H1 (cell line): ENCODE results near the gene NUFIP2. TPM values are rescaled to one million over a fixed set of nuclear protein-coding genes. Genes with fewer than 3 reads are reported as not detected.
A peak's percentile ranks its signal among the peaks of the same experiment; 100 is the strongest.

Source experiments
- CTCF ChIA-PET: fragments of 300-600 bp; sonication (Branson Sonifier 250); formaldehyde crosslinking; loops from one replicate; lab custom pipeline; 2021; ENCODE audit not compliant: partially characterized antibody; lab: Charles Lee
- POLR2A ChIA-PET: fragments of 300-600 bp; sonication (Branson Sonifier 250); formaldehyde crosslinking; loops from one replicate; lab custom pipeline; 2021; ENCODE audit warnings: inconsistent platforms; ENCODE audit not compliant: partially characterized antibody; lab: Charles Lee
- DNase-seq, 2 experiments: peaks; one replicate each; pipeline versions ENCODE4 v3.0.0 to v3.0.0-alpha.2; 2010 to 2022; ENCODE audit warnings: low spot score in 2 of 2, low read depth in 1 of 2, mixed read lengths in 1 of 2
- FAIRE-seq: peaks from 2 replicates; lab custom pipeline; 2011; peaks lifted over from hg19 to GRCh38; lab: Jason Lieb, UNC
- H2AFZ ChIP-seq: 2 replicates; pipeline ENCODE4 v1.8.1; 2012; ENCODE audit warnings: low read length, inconsistent platforms
- H2AK5ac ChIP-seq: 2 replicates; pipeline ENCODE4 v1.6.1; 2013; ENCODE audit warnings: low read depth, low read length
- H2BK120ac ChIP-seq: replicated peaks from 2 replicates; pipeline ENCODE3; 2013; ENCODE audit warnings: low read depth, low read length, inconsistent platforms
- H2BK12ac ChIP-seq: 2 replicates; pipeline ENCODE4 v1.6.1; 2013; ENCODE audit warnings: low read depth, low read length
- H2BK15ac ChIP-seq: 2 replicates; pipeline ENCODE4 v1.6.1; 2013; ENCODE audit warnings: low read length
- H2BK20ac ChIP-seq: 2 replicates; pipeline ENCODE4 v1.6.1; 2013; ENCODE audit warnings: low read length
- H2BK5ac ChIP-seq: 2 replicates; pipeline ENCODE4 v1.6.1; 2013; ENCODE audit warnings: low read depth, low read length
- H3K14ac ChIP-seq: 2 replicates; pipeline ENCODE4 v1.6.1; 2013; ENCODE audit warnings: inconsistent platforms; ENCODE audit not compliant: insufficient read length
- H3K18ac ChIP-seq: 2 replicates; pipeline ENCODE4 v1.6.1; 2013; ENCODE audit warnings: low read length; ENCODE audit errors: extremely low read depth
- H3K23ac ChIP-seq: 2 replicates; pipeline ENCODE4 v1.6.1; 2013; ENCODE audit warnings: inconsistent platforms; ENCODE audit not compliant: insufficient read length
- H3K23me2 ChIP-seq: 2 replicates; pipeline ENCODE4 v1.6.1; 2013; ENCODE audit warnings: low read depth, low read length
- H3K27ac ChIP-seq: 2 replicates; pipeline ENCODE4 v1.6.1; 2011; ENCODE audit warnings: low read depth, low read length, inconsistent platforms
- H3K27me3 ChIP-seq, 4 experiments: replicated peaks in 1 of 4; 1 replicate in 1 of 4; 2 replicates in 3 of 4; pipeline versions ENCODE4 v1.6.1 to v1.8.1; 2011 to 2013; ENCODE audit warnings: low read length in 3 of 4, mild to moderate bottlenecking in 3 of 4, inconsistent platforms in 2 of 4, mixed read lengths in 2 of 4, moderate library complexity in 1 of 4; ENCODE audit not compliant: control insufficient read depth in 3 of 4, insufficient read depth in 3 of 4; ENCODE audit errors: extremely low read depth in 1 of 4
- H3K36me3 ChIP-seq, 4 experiments: 2 replicates each; pipeline versions ENCODE4 v1.6.1 to v1.8.1; 2011 to 2013; ENCODE audit warnings: mild to moderate bottlenecking in 4 of 4, low read length in 3 of 4, moderate library complexity in 2 of 4, control low read depth in 1 of 4, inconsistent platforms in 1 of 4; ENCODE audit not compliant: insufficient read depth in 4 of 4, control insufficient read depth in 2 of 4
- H3K4ac ChIP-seq: replicated peaks from 2 replicates; pipeline ENCODE3; 2013; ENCODE audit warnings: low read length, low read depth, mixed read lengths, inconsistent platforms; ENCODE audit not compliant: insufficient read length
- H3K4me1 ChIP-seq, 4 experiments: replicated peaks in 1 of 4; 1 replicate in 1 of 4; 2 replicates in 3 of 4; pipeline versions ENCODE4 v1.6.1 to v1.8.1; 2011 to 2013; ENCODE audit warnings: low read length in 3 of 4, inconsistent platforms in 2 of 4, mixed read lengths in 1 of 4; ENCODE audit not compliant: insufficient read depth in 4 of 4, control insufficient read depth in 3 of 4
- H3K4me2 ChIP-seq, 2 experiments: 2 replicates each; pipeline versions ENCODE4 v1.6.1 to v1.8.1; 2011 to 2013; ENCODE audit warnings: low read depth in 2 of 2, low read length in 2 of 2, control low read depth in 1 of 2, inconsistent platforms in 1 of 2, mild to moderate bottlenecking in 1 of 2; ENCODE audit not compliant: insufficient read depth in 1 of 2
- H3K4me3 ChIP-seq, 4 experiments: fragments of 200-600, 300-600 bp in 1 of 4; sonication (generic), shearing (Covaris generic), sonication (Bioruptor Twin) in 1 of 4; 2 replicates each; pipeline versions ENCODE4 v1.5.1 to v1.8.1; 2011 to 2016; ENCODE audit warnings: low read length in 4 of 4, low read depth in 3 of 4, control low read depth in 2 of 4, inconsistent platforms in 2 of 4, mild to moderate bottlenecking in 2 of 4, mixed read lengths in 1 of 4, moderate library complexity in 1 of 4; ENCODE audit not compliant: insufficient read depth in 2 of 4; ENCODE audit errors: extremely low read depth in 1 of 4
- H3K56ac ChIP-seq: replicated peaks from 2 replicates; pipeline ENCODE3; 2013; ENCODE audit warnings: low read depth, mild to moderate bottlenecking, mixed read lengths, low read length, inconsistent platforms; ENCODE audit not compliant: insufficient read length
- H3K79me1 ChIP-seq: 2 replicates; pipeline ENCODE4 v1.6.1; 2013; ENCODE audit warnings: low read depth, low read length, control low read depth
- H3K79me2 ChIP-seq, 2 experiments: 2 replicates each; pipeline versions ENCODE4 v1.6.1 to v1.8.1; 2012 to 2013; ENCODE audit warnings: low read length in 2 of 2, mild to moderate bottlenecking in 2 of 2, inconsistent platforms in 1 of 2; ENCODE audit not compliant: insufficient read depth in 2 of 2, control insufficient read depth in 1 of 2
- H3K9ac ChIP-seq, 4 experiments: replicated peaks in 1 of 4; 1 replicate in 1 of 4; 2 replicates in 3 of 4; pipeline versions ENCODE4 v1.6.1 to v1.8.1; 2011 to 2013; ENCODE audit warnings: low read depth in 3 of 4, low read length in 3 of 4, control low read depth in 2 of 4, mild to moderate bottlenecking in 2 of 4, moderate library complexity in 2 of 4, inconsistent platforms in 1 of 4; ENCODE audit errors: extremely low read depth in 1 of 4
- H3K9me3 ChIP-seq, 2 experiments: 2 replicates each; pipeline versions ENCODE4 v1.6.1 to v1.8.1; 2012 to 2013; ENCODE audit warnings: mild to moderate bottlenecking in 2 of 2, moderate library complexity in 2 of 2, control low read depth in 1 of 2, inconsistent platforms in 1 of 2, low read depth in 1 of 2, low read length in 1 of 2, mixed read lengths in 1 of 2; ENCODE audit not compliant: insufficient read depth in 2 of 2
- H4K20me1 ChIP-seq, 2 experiments: replicated peaks in 1 of 2; 2 replicates each; pipeline versions ENCODE3 to v1.8.1; 2011 to 2013; ENCODE audit warnings: inconsistent platforms in 2 of 2, low read length in 2 of 2, mild to moderate bottlenecking in 1 of 2; ENCODE audit not compliant: insufficient read depth in 2 of 2, control insufficient read depth in 1 of 2
- H4K5ac ChIP-seq: 2 replicates; pipeline ENCODE4 v1.6.1; 2013; ENCODE audit warnings: low read length, low read depth, mixed read lengths, inconsistent platforms; ENCODE audit not compliant: insufficient read length
- H4K8ac ChIP-seq: 2 replicates; pipeline ENCODE4 v1.8.0; 2013; ENCODE audit warnings: mild to moderate bottlenecking, moderate library complexity, low read length, inconsistent platforms; ENCODE audit not compliant: insufficient read depth; ENCODE audit errors: extremely low read depth
- H4K91ac ChIP-seq: replicated peaks from 2 replicates; pipeline ENCODE3; 2013; ENCODE audit warnings: low read length, mixed read lengths, inconsistent platforms; ENCODE audit not compliant: insufficient read length
- ASH2L ChIP-seq: fragments of 200-600, 300-600 bp; sonication (generic); IDR thresholded peaks from one replicate; pipeline ENCODE4 v1.7.1; 2017; ENCODE audit warnings: low read length
- ATF3 ChIP-seq: IDR thresholded peaks from 2 replicates; pipeline ENCODE4 v1.6.1; 2011; ENCODE audit warnings: low read depth, mild to moderate bottlenecking, low read length; ENCODE audit not compliant: insufficient read depth
- CHD2 ChIP-seq: IDR thresholded peaks from 2 replicates; pipeline ENCODE4 v1.6.1; 2012; ENCODE audit warnings: low read length, improper control_type of control experiment
- EGR1 ChIP-seq: IDR thresholded peaks from 2 replicates; pipeline ENCODE4 v1.6.1; 2011; ENCODE audit warnings: low read depth, low read length, borderline replicate concordance
- EP300 ChIP-seq, 2 experiments: IDR thresholded peaks; 1 replicate in 1 of 2; 2 replicates in 1 of 2; pipeline ENCODE4 v1.6.1; 2011 to 2012; ENCODE audit warnings: low read depth in 2 of 2, low read length in 2 of 2, mild to moderate bottlenecking in 2 of 2, borderline replicate concordance in 1 of 2, inconsistent platforms in 1 of 2, moderate library complexity in 1 of 2
- EZH2 ChIP-seq: fragments of 200-600 bp; sonication (generic); IDR thresholded peaks from 2 replicates; pipeline ENCODE4 v1.7.1; 2012; ENCODE audit warnings: low read depth, mild to moderate bottlenecking, moderate library complexity, low read length, inconsistent platforms; ENCODE audit not compliant: severe bottlenecking
- MAFK ChIP-seq: IDR thresholded peaks from 2 replicates; pipeline ENCODE4 v1.6.1; 2012; ENCODE audit warnings: low read depth, mild to moderate bottlenecking, improper control_type of control experiment, low read length
- TBP ChIP-seq: IDR thresholded peaks from 2 replicates; pipeline ENCODE4 v1.6.1; 2011; ENCODE audit warnings: low read depth, low read length, improper control_type of control experiment
- TEAD4 ChIP-seq: IDR thresholded peaks from 2 replicates; pipeline ENCODE4 v1.6.1; 2012; ENCODE audit warnings: low read depth, low read length, inconsistent platforms, mixed read lengths
- WGBS, 2 experiments: shearing (Covaris generic) in 1 of 2; methylation state at CpG; one replicate each; pipeline versions ENCODE4 v1.1.6 to v1.1.7; 2013 to 2015; ENCODE audit warnings: low lambda C conversion rate in 2 of 2, mixed read lengths in 2 of 2, inconsistent platforms in 1 of 2, low coverage in 1 of 2, missing lambda C conversion rate in 1 of 2; ENCODE audit not compliant: insufficient replicate concordance in 2 of 2, insufficient coverage in 1 of 2, insufficient read length in 1 of 2; ENCODE audit errors: extremely low coverage in 1 of 2, missing lambda C conversion rate in 1 of 2; 5-methylcytosine and 5-hydroxymethylcytosine counted together
- polyA plus RNA-seq, 7 experiments: library from polyadenylated mRNA; depleted of rRNA in 3 of 7; stranded (reverse) in 5 of 7; unstranded in 2 of 7; fragments of >200 nt in 5 of 7; fragments of 200-250 nt in 2 of 7; gene quantifications; 1 replicate in 5 of 7; 2 replicates in 1 of 7; 4 replicates in 1 of 7; pipeline versions ENCODE4 v1.2.1 to v1.2.3, GENCODE V29; 2011 to 2013; ENCODE audit warnings: missing spikeins in 2 of 7, mixed read lengths in 2 of 7
- total RNA-seq: library from RNA; stranded (reverse); fragmentation: NEBNext Ultra II Directional; extraction: Animal tissue kit (Norgen Biotek cat#: 25700); gene quantifications from 2 replicates; pipeline ENCODE4 v1.2.1, GENCODE V29; 2021

NUFIP2 gene
- total and polyA plus RNA-seq, 2 of the 8 experiments (the other 6 are each of a cell fraction or from before 2014, with no cell fraction given): 65.9 to 118 TPM

DNA sequence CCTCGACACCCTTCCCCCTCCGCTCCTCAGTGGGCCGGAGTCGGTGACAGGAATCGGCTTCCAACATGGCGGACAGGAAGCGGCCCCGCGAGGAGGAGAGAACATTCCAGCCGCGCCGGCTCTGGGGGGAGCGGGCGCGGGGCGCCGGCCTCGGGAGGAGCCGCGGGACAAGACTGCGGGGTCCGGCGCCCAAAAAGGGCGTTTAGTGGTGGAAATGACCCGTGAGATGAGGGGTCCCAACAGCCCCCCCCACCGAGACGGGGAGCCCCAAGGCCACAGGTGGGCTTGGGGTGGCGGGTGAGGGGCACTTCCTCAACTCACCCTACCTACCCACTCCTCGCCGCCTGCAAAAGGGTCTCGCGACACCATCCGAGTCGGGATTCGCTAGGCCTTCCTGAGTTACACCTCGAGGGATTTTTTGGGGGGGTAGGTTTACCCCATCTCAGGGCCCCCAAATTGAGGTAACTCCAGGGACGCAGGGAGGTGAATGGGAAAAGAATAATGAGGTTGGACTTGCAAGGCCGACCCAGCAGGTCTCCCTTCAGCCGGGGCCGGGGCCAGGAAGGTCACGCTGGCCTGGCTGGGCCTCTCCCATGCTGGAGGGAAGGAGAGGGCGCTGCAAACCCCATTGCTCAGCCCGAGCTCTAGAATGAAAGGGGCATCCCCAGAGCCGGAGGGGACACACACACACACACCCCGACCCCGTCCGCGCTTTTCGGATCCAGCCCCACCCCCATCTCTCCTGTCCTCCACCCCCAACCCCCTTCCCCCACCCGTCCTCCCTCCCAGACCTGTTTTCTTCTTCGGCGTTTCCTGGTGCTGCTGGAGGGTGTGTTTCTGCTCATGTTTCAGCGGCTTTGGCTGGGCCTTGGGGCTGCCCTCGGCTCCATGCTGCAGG, 707 bp downstream of the NUFIP2 start:
- Histone ChIP-seq H3K18ac (peak overlapping the region; percentile 93), H3K4ac (peak overlapping the region; percentile 100), H3K23me2 (peaks cover 2% of the 10 kb centered on the region; the same call in 1 of the 2 replicates), H2BK12ac (no peak overlapping the region; the same call in 1 of the 2 replicates), H4K8ac (peak overlapping the region; percentile 95), H3K79me1 (no peaks in the 10 kb centered on the region), H3K36me3 (peaks cover 0 to 20% (median 0%) of the 10 kb centered on the region in 4 experiments; a peak in 2 of 8 replicates), H2AFZ (no peak overlapping the region), H2BK120ac (peak overlapping the region; percentile 70), H3K4me3 (peak overlapping the region; percentile 90 to 99 (median 96)), H3K14ac (no peak overlapping the region), H2AK5ac (peak overlapping the region; percentile 84), H3K27ac (peak overlapping the region; percentile 81), H3K56ac (peak overlapping the region; percentile 92), H4K20me1 (peaks cover 18 to 19% of the 10 kb centered on the region in 2 experiments), H3K23ac (no peak overlapping the region), H2BK5ac (peak overlapping the region; percentile 98), H3K9ac (peak overlapping the region; percentile 74 to 98 (median 88)), H3K4me1 (peaks cover 0 to 2% (median under 1%) of the 10 kb centered on the region in 4 experiments; a peak in 2 of 7 replicates), H3K9me3 (no peaks in the 10 kb centered on the region), H4K5ac (peak overlapping the region; percentile 96), H3K79me2 (peaks cover 19 to 55% of the 10 kb centered on the region in 2 experiments), H2BK20ac (no peak overlapping the region), H4K91ac (peak overlapping the region; percentile 96), H2BK15ac (no peak overlapping the region), H3K4me2 (peak overlapping the region; percentile 88 to 92), H3K27me3 (no peaks in the 10 kb centered on the region)
- WGBS, 2 experiments: 0% methylated on average over 39 of the region's 54 CpGs; no CpG with 5 or more reads in 1 of the 2 experiments
- POLR2A ChIA-PET: interaction anchor here (0.6 to 7.1 kb wide), 56 partner anchors 10 to 341 kb away, joined by 3 to 83 read pairs (median 4); partner anchors contain the start of genes ANKRD13B, PHF12 and TAOK1
- peak in 1 of 2 experiments; percentile 78 for DNase-seq
- FAIRE-seq: no peak
- CTCF ChIA-PET: interaction anchor here (0.7 to 1.4 kb wide), 3 partner anchors 51 to 169 kb away, joined by 3 to 6 read pairs (median 4); no protein-coding TSS in a partner anchor
- TF ChIP-seq ATF3: no peak
- peak; percentile 78 for TF ChIP-seq CHD2
- TF ChIP-seq EP300 (IDR thresholded peaks at IDR 0.05; ENCODE audit: borderline replicate concordance in 1 of 2, low read depth in 2 of 2, low read length in 2 of 2): no peak
- TF ChIP-seq MAFK: no peak
- TF ChIP-seq TBP: peak; percentile 11; the same call in 1 of the 2 replicates
- TF ChIP-seq EZH2: no peak
- peak; percentile 77 for TF ChIP-seq TEAD4
- no peak for TF ChIP-seq EGR1
- peak; percentile 58 for TF ChIP-seq ASH2L
